Fibroblast of pulmonary artery (primary cell): Measurements from ENCODE around the gene OTUB2.

Experiments used
- DNase-seq: peaks from one replicate; pipeline ENCODE4 v3.0.0-alpha.2; 2010; ENCODE audit warnings: low read depth
- H3K4me3 ChIP-seq: replicated peaks from 2 replicates; pipeline ENCODE4 v1.5.1; 2011; ENCODE audit warnings: low read depth, mild to moderate bottlenecking, control low read depth, low read length, moderate library complexity
- CTCF ChIP-seq: IDR thresholded peaks from 2 replicates; pipeline ENCODE4 v1.5.1; 2011; ENCODE audit warnings: mild to moderate bottlenecking, control low read depth, low read length, inconsistent platforms; ENCODE audit errors: missing control alignments

Gene OTUB2

GRCh38 chr14:94038510-94038909 is 12.4 kb downstream of the OTUB2 start:
- no peak overlapping the region for H3K4me3 ChIP-seq
- TF ChIP-seq CTCF, result no peak
- no peak for DNase-seq

DNA sequence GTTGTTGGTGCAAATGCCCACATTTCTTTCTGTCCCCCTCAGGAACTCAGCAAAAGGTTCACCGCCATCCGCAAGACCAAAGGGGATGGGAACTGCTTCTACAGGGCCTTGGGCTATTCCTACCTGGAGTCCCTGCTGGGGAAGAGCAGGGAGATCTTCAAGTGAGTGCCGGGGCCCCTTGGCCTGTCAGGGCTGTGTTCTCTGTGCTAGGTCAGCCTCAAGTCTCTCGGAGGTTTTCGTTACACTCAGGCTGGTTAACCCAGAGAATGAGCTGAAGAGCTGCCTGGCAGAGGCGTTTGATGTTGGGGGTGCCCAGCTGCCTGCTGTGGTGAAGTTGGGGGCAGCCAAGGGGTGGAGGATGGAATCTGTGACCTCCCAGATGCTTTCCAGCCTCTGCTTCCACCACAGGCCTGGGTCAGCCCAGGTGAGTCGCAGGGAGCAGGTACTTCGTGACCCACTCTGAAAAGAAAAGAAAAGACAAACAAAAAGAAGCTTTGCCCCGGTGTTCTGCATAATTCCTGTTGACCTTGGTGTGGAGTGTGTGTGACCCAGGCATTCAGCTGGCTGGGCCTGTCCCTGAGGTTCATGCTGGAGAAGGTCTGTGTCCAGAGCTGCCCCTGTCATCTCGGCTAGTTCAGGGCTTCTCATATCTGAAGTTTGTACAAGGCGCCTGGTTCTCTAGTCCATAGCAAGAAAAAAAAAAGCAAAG is 12.9 kb downstream of the OTUB2 start:
- no peak for DNase-seq
- H3K4me3 ChIP-seq, result no peak overlapping the region
- TF ChIP-seq CTCF, result no peak

DNA sequence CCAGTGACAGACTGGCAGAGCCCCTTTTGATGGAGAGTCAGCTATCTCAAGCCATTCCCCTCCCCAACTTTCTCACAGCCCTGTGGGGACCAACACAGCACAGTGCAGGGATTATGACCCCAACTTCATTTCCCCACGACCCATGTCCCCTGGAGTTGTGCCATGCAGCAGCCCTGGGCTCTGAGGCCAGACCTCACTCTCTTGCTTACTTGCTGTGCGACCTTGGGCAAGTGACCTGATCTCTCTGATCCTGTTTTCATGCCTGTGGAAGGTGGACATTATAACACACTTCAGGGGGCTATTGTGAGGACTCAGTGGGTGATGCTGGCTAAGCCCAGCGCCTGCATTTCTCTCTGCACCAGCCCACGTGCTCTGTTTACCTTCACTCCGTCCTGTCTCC is 14.1 kb downstream of the OTUB2 start:
- no peak overlapping the region for H3K4me3 ChIP-seq
- TF ChIP-seq CTCF, result no peak
- no peak for DNase-seq

- DNase-seq, result no peak
- no peak for TF ChIP-seq CTCF
- H3K4me3 ChIP-seq, result no peak overlapping the region
Observed at GRCh38 chr14:94040796-94041195, 14.7 kb downstream of the OTUB2 start.

- DNase-seq, result peak; percentile 74
- TF ChIP-seq CTCF, result no peak
- no peak overlapping the region for H3K4me3 ChIP-seq
Observed at GRCh38 chr14:94041551-94042346, 15.6 kb downstream of the OTUB2 start.

- H3K4me3 ChIP-seq, result no peak overlapping the region
- no peak for DNase-seq
- TF ChIP-seq CTCF, result no peak
Observed at GRCh38 chr14:94042433-94043091, 16.4 kb downstream of the OTUB2 start.
